Gastroesophageal sphincter (tissue), 3 donors: ENCODE measurements around the gene KLHL17.

ENCODE experiments used
- POLR2A ChIP-seq, 2 donors: fragments of 450-650 bp; IDR thresholded peaks; one replicate each; pipeline ENCODE4 v1.6.1; 2017; ENCODE audit warnings: antibody characterized with exemption in 2 of 2, mild to moderate bottlenecking in 2 of 2, moderate library complexity in 1 of 2
- TF ChIP-seq, protein P1 (sequence below), 4 experiments: fragments of 200-600 bp in 2 of 4; fragments of 450-650 bp in 2 of 4; sonication (generic) in 1 of 4; IDR thresholded peaks; one replicate each; pipeline ENCODE4 v1.5.1; 2017 to 2019; ENCODE audit warnings: antibody characterized with exemption in 4 of 4, mild to moderate bottlenecking in 2 of 4, moderate library complexity in 2 of 4

DNA sequence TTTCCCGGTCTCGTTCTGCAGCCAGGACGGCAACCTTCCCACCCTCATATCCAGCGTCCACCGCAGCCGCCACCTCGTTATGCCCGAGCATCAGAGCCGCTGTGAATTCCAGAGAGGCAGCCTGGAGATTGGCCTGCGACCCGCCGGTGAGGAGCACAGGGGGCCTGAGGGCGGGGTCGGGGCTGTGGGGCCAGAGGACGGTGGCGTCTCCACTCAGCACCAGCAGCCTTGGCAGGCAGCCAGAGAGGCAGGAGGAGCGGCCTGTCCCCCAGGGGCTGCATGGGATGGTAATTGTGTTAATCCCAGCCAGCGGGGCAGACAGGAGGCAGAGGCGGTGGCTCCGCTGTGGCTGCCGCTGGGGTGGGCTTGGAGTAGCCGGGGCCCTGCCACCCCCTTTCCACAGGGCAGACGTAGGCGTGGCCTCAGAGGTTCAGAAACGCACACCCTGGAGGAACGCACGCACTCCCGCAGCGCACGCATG lies 24.6 kb upstream of the KLHL17 start:
- TF ChIP-seq, protein P1, sequence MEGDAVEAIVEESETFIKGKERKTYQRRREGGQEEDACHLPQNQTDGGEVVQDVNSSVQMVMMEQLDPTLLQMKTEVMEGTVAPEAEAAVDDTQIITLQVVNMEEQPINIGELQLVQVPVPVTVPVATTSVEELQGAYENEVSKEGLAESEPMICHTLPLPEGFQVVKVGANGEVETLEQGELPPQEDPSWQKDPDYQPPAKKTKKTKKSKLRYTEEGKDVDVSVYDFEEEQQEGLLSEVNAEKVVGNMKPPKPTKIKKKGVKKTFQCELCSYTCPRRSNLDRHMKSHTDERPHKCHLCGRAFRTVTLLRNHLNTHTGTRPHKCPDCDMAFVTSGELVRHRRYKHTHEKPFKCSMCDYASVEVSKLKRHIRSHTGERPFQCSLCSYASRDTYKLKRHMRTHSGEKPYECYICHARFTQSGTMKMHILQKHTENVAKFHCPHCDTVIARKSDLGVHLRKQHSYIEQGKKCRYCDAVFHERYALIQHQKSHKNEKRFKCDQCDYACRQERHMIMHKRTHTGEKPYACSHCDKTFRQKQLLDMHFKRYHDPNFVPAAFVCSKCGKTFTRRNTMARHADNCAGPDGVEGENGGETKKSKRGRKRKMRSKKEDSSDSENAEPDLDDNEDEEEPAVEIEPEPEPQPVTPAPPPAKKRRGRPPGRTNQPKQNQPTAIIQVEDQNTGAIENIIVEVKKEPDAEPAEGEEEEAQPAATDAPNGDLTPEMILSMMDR (IDR thresholded peaks at IDR 0.05): no peak
- no peak for TF ChIP-seq POLR2A (IDR thresholded peaks at IDR 0.05)
